Measurements from ENCODE around the gene CTPS1. TPM values are rescaled to one million over a fixed set of nuclear protein-coding genes. Genes with fewer than 3 reads are reported as not detected.

CTPS1 gene
- total RNA-seq, 1 experiment from 2014 or later = 73.4 TPM

DNA sequence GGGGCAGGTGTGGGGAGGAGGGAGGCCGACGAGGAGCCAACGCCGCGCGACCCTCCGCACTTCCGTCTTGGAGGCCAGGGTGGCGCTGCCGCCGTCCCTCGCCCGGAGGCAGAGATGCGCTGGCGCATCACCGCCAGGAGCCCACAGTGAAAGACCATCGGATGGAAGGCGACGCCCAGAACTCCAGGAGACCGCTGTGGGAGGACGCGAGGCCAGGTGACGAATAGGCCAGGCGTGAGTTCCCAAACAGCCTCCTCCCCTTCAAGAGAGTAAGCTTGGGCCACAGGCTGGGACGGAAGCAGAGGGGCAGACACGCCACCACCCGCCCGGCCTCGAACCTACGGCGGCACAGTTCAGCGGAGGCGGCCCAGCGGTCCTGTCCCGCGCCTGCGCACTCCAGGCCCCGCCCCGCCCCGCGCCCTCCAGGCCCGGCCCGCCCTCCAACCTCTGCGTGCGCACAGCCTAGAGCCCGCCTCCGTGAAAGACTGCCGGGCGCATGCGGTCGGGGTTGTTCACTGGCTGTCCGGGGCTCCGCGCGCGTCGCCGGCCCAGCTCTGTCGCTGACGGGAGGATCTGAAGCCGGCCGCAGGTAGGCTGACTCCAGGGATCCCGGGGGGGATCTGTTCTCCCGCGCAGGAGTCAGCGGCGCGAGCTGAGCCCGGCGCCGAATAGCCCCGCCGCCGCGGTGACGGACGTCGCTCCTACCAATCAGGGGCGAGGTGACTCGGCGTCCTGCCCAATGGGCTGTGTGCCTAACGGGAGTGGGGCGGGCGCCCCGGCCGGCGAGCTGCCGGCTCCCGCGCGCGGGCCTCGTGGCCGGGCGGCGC, at the start of gene CTPS1 (continued):
- TF ChIP-seq, protein P1, sequence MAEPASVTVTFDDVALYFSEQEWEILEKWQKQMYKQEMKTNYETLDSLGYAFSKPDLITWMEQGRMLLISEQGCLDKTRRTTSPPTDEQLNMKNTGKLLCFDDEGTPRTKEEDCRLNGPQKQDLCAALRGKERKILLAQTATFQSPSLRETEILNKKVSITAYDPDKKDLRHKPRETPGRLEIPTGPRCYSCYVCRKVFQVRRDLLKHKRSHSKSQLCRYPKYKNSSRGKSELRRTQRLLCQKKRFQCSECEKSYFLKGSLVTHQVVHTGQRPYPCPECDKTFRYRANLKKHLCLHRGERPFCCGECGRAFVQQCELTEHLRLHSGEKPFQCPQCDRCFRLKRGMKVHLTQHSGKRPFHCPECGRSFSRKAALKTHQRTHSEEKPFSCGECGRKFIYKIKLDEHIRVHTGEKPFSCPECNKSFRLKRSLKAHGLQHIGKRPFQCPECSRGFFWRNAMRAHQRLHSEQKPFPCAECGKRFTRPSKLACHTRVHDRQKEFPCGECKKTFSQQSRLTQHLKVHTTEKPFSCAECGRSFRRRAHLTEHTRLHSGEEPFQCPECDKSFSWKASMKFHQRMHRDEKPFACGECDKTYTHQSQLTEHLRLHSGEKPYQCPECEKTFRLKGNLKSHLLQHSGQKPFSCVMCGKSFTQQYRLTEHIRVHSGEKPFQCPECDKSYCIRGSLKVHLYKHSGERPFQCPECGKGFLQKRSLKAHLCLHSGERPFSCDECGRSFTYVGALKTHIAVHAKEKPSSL (CRISPR knock-in tag; conservative IDR thresholded peaks at IDR 0.05) = no peak
- TF ChIP-seq ZNF232 (CRISPR knock-in tag; IDR thresholded peaks at IDR 0.05) (0 out of 2 replicates have a peak, but pooled peaks have one; percentile 27), NR1H2 (CRISPR knock-in tag; IDR thresholded peaks at IDR 0.05) (no peak), ZNF317 (CRISPR knock-in tag; IDR thresholded peaks at IDR 0.05; ENCODE audit: borderline replicate concordance, low read depth) (no peak), EMX1 (CRISPR knock-in tag; IDR thresholded peaks at IDR 0.05) (no peak), IRF2 (CRISPR knock-in tag; IDR thresholded peaks at IDR 0.05; ENCODE audit: borderline replicate concordance, low read depth) (no peak), SOX15 (CRISPR knock-in tag; IDR thresholded peaks at IDR 0.05) (no peak)
- TF ChIP-seq, protein P2, sequence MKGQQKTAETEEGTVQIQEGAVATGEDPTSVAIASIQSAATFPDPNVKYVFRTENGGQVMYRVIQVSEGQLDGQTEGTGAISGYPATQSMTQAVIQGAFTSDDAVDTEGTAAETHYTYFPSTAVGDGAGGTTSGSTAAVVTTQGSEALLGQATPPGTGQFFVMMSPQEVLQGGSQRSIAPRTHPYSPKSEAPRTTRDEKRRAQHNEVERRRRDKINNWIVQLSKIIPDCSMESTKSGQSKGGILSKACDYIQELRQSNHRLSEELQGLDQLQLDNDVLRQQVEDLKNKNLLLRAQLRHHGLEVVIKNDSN (CRISPR knock-in tag; IDR thresholded peaks at IDR 0.05) = 0 out of 2 replicates have a peak, but pooled peaks have one; percentile 34
- TF ChIP-seq, protein P3, sequence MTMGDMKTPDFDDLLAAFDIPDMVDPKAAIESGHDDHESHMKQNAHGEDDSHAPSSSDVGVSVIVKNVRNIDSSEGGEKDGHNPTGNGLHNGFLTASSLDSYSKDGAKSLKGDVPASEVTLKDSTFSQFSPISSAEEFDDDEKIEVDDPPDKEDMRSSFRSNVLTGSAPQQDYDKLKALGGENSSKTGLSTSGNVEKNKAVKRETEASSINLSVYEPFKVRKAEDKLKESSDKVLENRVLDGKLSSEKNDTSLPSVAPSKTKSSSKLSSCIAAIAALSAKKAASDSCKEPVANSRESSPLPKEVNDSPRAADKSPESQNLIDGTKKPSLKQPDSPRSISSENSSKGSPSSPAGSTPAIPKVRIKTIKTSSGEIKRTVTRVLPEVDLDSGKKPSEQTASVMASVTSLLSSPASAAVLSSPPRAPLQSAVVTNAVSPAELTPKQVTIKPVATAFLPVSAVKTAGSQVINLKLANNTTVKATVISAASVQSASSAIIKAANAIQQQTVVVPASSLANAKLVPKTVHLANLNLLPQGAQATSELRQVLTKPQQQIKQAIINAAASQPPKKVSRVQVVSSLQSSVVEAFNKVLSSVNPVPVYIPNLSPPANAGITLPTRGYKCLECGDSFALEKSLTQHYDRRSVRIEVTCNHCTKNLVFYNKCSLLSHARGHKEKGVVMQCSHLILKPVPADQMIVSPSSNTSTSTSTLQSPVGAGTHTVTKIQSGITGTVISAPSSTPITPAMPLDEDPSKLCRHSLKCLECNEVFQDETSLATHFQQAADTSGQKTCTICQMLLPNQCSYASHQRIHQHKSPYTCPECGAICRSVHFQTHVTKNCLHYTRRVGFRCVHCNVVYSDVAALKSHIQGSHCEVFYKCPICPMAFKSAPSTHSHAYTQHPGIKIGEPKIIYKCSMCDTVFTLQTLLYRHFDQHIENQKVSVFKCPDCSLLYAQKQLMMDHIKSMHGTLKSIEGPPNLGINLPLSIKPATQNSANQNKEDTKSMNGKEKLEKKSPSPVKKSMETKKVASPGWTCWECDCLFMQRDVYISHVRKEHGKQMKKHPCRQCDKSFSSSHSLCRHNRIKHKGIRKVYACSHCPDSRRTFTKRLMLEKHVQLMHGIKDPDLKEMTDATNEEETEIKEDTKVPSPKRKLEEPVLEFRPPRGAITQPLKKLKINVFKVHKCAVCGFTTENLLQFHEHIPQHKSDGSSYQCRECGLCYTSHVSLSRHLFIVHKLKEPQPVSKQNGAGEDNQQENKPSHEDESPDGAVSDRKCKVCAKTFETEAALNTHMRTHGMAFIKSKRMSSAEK (CRISPR knock-in tag; IDR thresholded peaks at IDR 0.05; ENCODE audit: borderline replicate concordance) = no peak
- TF ChIP-seq, protein P4, sequence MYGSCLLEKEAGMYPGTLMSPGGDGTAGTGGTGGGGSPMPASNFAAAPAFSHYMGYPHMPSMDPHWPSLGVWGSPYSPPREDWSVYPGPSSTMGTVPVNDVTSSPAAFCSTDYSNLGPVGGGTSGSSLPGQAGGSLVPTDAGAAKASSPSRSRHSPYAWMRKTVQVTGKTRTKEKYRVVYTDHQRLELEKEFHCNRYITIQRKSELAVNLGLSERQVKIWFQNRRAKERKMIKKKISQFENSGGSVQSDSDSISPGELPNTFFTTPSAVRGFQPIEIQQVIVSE (CRISPR knock-in tag; IDR thresholded peaks at IDR 0.05; ENCODE audit: borderline replicate concordance) = no peak
- TF ChIP-seq, protein P5, sequence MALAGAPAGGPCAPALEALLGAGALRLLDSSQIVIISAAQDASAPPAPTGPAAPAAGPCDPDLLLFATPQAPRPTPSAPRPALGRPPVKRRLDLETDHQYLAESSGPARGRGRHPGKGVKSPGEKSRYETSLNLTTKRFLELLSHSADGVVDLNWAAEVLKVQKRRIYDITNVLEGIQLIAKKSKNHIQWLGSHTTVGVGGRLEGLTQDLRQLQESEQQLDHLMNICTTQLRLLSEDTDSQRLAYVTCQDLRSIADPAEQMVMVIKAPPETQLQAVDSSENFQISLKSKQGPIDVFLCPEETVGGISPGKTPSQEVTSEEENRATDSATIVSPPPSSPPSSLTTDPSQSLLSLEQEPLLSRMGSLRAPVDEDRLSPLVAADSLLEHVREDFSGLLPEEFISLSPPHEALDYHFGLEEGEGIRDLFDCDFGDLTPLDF (CRISPR knock-in tag; IDR thresholded peaks at IDR 0.05) = no peak

DNA sequence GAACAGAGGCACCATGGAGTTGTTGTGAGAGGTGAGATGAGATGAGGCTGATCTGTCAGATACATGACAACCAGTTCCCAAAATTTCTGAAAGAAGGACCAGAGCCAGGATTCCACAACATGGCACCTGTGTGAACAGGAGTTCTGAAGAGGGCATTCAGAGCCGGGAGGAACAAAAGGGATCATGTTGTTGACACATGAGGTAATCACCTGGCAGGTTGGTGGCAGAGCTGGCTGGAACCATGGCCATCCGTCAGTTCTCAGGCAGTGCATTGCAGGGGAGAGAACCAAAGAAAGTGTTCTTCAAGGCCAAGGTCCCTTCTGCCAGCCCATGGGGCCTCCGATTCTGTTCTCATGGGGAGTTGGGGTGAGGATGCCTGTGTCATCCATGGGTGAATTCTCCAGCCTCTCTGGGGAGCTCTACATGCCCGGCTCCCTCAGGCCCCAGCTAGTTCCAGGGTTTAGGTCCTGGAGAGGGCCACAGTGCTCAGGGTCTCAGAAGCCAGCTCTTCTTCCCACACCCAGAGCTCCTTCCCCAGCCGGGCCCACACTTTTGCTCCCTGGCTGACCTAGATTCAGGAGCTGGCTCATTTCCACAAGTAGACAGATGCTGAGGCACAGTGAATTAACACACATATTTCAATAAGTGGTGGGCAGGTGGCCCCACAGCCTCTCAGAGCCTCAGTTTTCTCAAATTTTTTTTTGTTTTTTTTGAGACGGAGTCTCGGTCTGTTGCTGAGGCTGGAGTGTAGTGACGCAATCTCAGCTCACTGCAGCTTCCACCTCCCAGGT, 49.1 kb upstream of the CTPS1 start:
- TF ChIP-seq, protein P6, sequence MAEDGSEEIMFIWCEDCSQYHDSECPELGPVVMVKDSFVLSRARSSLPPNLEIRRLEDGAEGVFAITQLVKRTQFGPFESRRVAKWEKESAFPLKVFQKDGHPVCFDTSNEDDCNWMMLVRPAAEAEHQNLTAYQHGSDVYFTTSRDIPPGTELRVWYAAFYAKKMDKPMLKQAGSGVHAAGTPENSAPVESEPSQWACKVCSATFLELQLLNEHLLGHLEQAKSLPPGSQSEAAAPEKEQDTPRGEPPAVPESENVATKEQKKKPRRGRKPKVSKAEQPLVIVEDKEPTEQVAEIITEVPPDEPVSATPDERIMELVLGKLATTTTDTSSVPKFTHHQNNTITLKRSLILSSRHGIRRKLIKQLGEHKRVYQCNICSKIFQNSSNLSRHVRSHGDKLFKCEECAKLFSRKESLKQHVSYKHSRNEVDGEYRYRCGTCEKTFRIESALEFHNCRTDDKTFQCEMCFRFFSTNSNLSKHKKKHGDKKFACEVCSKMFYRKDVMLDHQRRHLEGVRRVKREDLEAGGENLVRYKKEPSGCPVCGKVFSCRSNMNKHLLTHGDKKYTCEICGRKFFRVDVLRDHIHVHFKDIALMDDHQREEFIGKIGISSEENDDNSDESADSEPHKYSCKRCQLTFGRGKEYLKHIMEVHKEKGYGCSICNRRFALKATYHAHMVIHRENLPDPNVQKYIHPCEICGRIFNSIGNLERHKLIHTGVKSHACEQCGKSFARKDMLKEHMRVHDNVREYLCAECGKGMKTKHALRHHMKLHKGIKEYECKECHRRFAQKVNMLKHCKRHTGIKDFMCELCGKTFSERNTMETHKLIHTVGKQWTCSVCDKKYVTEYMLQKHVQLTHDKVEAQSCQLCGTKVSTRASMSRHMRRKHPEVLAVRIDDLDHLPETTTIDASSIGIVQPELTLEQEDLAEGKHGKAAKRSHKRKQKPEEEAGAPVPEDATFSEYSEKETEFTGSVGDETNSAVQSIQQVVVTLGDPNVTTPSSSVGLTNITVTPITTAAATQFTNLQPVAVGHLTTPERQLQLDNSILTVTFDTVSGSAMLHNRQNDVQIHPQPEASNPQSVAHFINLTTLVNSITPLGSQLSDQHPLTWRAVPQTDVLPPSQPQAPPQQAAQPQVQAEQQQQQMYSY (CRISPR knock-in tag; IDR thresholded peaks at IDR 0.05) = no peak
- TF ChIP-seq GTF2I (CRISPR knock-in tag; conservative IDR thresholded peaks at IDR 0.05) (no peak), ZNF232 (CRISPR knock-in tag; IDR thresholded peaks at IDR 0.05) (no peak)
- TF ChIP-seq, protein P7, sequence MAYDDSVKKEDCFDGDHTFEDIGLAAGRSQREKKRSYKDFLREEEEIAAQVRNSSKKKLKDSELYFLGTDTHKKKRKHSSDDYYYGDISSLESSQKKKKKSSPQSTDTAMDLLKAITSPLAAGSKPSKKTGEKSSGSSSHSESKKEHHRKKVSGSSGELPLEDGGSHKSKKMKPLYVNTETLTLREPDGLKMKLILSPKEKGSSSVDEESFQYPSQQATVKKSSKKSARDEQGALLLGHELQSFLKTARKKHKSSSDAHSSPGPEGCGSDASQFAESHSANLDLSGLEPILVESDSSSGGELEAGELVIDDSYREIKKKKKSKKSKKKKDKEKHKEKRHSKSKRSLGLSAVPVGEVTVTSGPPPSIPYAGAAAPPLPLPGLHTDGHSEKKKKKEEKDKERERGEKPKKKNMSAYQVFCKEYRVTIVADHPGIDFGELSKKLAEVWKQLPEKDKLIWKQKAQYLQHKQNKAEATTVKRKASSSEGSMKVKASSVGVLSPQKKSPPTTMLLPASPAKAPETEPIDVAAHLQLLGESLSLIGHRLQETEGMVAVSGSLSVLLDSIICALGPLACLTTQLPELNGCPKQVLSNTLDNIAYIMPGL (CRISPR knock-in tag; IDR thresholded peaks at IDR 0.05) = no peak
- ChIA-PET POLR2A (no interaction called here), CTCF (interaction anchor here (1.0 to 4.5 kb wide), 4 partner anchors 19 to 77 kb away, joined by 3 to 44 read pairs (median 10); partner anchors contain the start of gene CITED4)
- Mint-ChIP-seq H3K4me1 (peaks cover 18% of the 10 kb centered on the region), H3K4me3 (no peak overlapping the region), H3K27ac (no peak overlapping the region; the same call in 1 of the 2 replicates), H3K36me3 (no peaks in the 10 kb centered on the region), H3K27me3 (ENCODE audit: low read depth) (peaks cover 3% of the 10 kb centered on the region; the same call in 1 of the 2 replicates), H3K9me3 (peaks cover 5% of the 10 kb centered on the region; the same call in 1 of the 2 replicates)
- ATAC-seq (no peak), DNase-seq (ENCODE audit: low spot score) (no peak)
